NCI-H1694 (cell line): ENCODE results near the gene TMEM9B.
A peak's percentile ranks its signal among the peaks of the same experiment; 100 is the strongest.
"Not testable (repeated sequence)": the region's sequence is repeated elsewhere in the genome, so short reads cannot be mapped to it uniquely, and the experiment has no call there.

Source experiments
- DNase-seq: peaks from one replicate; lab custom pipeline; 2025; lab: John Stamatoyannopoulos, UW

The TMEM9B gene

DNA sequence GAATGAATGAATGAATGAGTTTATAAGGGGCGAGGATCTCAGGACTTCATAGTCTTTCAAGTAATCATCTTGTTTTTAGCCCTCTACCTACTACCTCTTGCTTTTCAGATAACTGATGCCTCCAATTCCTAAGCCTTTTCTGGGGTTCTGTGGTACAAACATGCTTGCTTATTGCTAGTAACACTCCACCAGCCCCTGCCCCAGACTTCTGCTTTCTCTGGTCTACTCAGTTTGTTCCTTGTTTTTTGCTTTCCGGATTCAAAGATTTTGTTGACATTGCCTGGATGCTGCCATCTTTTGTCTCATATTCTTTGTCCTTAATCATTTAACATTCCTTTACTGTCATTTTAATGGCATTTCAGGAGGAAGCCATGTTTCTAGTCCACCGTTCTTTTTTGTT lies 8.9 kb upstream of the TMEM9B start:
- DNase-seq = no peak

DNA sequence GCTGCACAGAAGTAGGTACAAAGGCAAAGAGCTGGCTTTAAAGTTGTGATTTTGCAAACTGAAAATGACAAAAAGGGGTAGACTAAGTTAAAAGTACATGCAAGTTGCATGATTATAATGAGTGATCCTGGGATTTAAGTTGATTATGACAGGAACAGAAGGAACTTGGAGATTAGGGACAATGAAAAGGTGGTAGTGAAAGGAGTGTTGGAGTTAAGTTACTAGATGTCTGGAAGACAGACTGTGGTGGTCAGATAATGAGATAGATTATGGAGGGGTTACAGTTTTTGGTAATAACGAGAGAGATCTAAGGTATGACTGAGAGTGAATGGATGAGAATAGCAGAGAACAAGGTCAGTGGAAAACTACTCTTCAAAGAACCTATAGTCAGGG lies 7.7 kb upstream of the TMEM9B start:
- DNase-seq = no peak

GRCh38 chr11:8971196-8971923 lies 7.1 kb upstream of the TMEM9B start:
- DNase-seq = no peak

GRCh38 chr11:8967184-8967583 lies 2.9 kb upstream of the TMEM9B start:
- no peak for DNase-seq

DNA sequence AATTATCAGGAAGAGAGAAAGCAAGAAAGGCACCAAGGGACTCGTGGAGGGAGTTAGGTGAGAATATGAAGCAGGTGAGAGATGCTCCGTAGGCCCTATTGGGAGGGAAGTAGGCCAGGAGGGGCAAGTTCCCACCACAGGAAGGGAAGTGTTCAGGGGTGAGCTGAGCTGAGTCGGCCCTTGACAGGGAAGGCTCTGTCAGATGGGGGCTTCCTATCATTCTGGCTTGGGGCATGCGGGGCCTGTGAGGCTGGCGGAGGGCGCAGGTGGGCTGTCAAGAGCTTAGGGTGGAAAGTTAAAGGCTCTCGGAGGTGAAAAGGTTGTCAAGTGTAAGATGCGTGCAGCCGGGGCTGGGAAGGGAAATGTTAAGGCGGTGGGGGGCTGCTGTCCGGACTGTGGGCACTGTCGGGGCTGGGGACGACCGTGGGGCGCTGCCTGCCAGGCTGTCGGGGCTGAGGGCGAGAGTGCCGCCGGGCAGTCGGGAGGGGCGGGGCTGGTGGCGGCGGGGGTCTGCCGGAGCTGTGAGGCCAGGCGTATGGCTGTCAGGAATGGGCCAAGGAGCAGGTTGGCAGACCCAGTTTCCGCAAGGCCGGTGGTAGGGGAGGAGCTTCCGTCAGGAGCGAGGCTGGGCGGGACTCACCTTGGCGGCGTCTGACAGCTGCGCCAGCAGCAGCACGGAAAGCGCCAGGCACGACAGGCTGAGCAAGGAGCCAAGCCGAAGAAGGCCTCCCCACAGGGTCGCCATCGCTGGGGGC lies 496 bp downstream of the TMEM9B start:
- peak; percentile 39 for DNase-seq

GRCh38 chr11:8962841-8963240 lies 1.4 kb downstream of the TMEM9B start:
- DNase-seq = no peak

GRCh38 chr11:8961401-8961800 lies 2.8 kb downstream of the TMEM9B start:
- DNase-seq = no peak

DNA sequence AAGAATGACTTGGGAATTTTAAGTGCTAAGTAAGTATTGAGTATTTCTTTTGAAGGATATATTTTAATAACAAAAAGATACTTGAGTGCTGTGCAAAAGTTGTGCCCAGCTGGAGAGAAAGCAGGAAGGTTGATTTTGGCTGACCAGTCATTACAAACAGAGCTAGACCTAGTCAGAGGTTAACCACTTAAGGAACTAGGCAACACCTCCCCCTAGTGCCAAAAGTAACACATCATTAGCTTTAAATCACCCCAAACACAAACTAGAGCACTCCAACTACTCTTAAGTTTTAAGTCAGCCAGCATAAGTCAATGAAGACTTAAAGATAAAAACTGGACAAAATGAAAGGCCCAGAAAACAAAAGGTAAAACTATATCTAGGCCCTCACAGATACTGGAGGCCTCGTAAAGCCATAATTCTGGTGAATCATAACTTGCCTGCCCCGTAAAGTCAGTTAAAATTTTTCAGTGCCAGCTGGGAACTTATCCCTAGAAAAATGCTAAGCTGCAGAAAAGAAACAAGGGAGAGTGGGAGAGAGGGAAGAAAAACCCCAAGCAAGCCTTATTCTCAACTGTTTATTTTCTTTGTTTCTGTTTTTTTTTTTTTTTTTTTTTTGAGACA lies 4.6 kb downstream of the TMEM9B start:
- DNase-seq = peak; percentile 3

GRCh38 chr11:8956860-8957259 lies 7.4 kb downstream of the TMEM9B start:
- DNase-seq = no peak

DNA sequence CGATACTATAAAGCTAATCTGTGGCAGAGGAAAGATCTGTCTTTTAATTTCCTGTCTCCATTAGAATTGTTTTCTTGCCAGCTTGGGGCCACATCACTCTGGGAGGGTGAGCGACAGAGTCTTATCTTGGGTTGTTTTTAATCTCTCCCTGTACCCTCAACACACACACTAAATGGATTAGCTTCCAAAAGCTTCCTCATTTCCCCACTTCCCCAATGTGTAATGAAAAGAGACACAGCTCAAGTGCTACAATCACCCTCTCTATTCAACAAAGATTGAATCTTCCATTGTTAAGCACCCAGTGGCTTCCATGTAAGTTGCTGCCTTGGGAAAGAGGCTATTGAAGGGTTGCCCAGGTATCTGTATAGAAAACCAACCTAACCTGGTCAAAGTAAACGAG lies 15.4 kb downstream of the TMEM9B start:
- DNase-seq = no peak

DNA sequence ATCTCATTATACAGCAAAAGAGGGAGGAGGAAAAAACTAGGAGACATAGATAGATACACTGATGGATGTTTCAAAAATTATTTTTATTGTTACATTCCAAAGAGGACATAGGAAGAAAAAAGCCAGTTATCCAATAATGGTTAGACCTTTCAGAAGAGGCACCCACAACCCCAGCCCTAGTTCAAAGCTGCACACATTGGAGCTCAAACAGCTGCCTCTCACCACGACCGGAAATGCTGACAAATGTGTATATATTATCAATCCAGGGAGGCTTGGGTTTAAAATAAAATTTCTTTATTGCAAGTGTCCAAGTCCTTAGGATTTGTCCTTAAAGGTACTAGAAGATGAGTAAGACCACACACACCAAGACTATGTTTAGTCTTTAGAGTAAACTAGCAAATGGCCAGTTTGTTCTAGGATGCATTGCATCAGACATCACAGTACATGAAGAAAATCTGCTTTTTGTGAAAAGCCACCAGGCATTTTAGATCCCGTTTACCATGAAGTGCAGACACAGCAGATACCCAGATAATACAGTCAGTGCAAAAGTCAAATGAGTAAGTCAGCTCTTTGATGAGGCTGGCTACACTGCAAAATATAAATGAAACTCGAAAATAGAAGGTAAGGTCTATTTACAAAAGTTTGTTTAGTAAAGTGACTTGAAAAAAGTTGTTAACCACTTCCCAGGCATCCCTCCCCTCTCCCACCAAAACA lies 16.9 kb downstream of the TMEM9B start:
- no peak for DNase-seq

- no peak for DNase-seq
These were observed 21.6 kb downstream of the TMEM9B start, which contains the start of gene ASCL3 for GRCh38 chr11:8942518-8943066. TSS of gene ASCL3 (minus strand) at chr11:8943016. CDS start at chr11:8938161, 4,855 bp downstream.

DNA sequence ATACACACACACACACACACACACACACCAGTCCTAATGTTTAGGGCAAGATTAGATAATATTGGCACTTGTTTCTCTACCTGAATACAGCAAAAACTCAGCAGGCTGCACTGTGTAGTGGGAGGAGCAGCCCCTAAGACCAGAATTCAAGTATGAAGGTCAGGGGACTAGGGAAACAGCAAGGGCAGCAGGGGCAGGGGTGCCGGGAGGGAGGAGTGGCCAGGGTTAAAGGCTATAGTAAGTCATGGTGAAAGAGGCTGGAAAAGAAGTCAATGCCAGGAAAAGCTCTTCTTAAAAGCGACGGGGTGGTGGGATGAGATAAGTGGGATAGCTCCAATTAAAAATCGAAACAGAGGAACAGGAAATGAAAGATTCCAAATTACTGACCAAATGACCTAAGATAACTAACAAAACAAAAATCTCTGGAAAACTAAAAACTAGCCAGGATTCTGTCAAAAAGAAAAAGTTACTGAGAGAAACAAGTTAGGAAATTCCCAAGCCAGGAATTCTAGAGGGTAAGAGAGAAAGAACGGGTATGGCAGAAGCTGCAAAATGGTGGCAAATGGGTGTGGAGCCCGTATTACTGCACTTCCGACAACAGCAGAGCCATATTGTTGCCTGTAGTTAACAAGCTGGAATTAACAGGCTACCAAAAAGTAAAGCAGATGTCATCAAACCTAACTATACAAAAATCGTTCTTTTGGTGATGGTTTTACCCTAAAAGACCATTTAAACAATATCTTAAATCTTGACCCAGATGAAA lies 22.7 kb downstream of the TMEM9B start:
- DNase-seq = no peak

DNA sequence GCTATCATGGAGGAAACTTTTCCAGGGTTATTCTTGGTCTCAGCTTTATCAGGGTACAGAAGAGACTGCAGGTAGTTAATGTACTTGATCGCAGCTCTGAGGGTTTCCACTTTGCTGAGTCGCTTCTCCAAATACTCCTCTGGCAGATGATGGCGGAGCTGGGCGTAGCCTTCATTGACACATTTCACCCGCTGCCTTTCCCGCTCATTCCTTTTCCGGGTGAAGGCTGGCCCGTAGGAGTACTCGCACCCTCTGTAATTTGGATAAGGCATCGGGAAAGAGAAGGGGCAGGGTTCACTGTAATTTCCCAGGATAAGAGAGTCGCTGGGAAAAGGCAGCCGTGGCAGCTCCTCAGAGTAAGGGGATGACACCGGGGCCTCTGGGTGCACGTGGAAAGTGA lies 26.6 kb downstream of the TMEM9B start:
- no peak for DNase-seq

- no peak for DNase-seq
These were observed 27.1 kb downstream of the TMEM9B start for GRCh38 chr11:8937159-8937558.

DNA sequence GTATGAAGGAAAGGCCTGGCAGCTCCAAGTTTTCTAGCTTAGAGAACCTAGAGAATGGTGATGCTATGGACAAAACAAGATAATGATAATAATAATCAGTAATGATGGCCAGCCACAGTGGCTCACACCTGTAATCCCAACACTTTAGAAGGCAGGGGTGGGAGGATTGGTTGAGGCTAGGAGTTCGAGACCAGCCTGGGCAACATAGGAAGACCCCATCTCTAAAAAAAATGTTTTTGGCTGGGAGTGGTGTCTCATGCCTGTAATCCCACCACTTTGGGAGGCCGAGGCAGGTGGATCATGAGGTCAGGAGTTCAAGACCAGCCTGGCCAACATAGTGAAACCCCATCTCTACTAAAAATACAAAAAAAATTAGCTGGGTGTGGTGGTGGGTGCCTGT lies 28.5 kb downstream of the TMEM9B start:
- not testable (repeated sequence) for DNase-seq

- no peak for DNase-seq
These were observed 29.3 kb downstream of the TMEM9B start for GRCh38 chr11:8934742-8935488.

DNA sequence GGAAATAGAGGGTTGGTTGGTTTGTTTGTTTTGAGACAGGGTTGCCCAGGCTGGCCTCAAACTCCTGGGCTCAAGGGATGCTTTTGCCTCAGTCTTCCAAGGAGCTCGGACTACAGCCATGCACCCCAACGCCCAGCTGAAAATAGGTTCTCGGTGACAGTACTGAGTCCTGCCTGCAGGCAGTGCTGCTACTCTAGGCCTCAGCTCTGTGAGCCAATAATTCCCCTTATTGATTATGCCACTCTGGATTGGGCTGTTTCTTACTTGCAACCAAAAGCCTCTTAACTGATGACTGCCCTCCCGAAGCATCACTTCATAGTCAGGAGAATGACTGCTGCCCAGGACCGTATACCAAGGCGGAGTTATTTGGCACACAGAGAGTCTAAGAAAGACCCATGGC lies 30.3 kb downstream of the TMEM9B start:
- no peak for DNase-seq

DNA sequence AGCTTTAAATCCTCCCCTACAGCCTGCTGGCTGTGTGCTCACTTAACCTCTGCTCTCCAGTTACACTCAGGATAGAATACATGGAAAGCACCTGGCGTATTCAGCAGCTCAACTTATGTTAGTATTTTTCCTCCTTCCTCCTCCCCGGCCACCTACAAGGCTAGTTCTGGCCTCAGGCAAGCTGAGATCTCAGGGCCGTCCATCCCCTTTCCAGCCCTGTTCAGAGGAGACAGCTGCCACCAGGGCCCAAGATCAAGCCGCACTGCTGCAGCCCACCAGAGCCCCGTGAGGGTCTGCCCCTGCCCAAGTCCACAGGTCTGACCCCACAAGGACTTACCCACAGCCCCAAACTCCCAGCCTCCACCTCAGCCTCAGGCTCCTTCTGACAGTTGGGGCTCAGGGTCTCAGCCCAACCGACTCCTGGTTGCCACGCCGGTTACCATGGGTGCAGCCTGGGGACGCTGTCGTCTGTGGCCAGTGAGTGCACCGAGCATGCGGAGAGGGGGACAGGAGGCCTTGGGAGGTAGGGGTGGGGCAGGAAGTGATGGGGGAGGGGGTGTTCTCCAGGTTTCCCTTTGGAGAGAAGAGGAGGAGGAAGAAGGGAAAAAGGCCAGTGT lies 31.6 kb downstream of the TMEM9B start, which contains the start of gene C11orf16:
Gene C11orf16 (minus strand): TSS at position 384 of the 617 bp plus-strand sequence. CDS start 639 bp downstream, outside the sequence.
- no peak for DNase-seq
